HG02610 (cell line): ENCODE results near the gene CYFIP2.

Source experiments
- ATAC-seq: cut with Tn5 transposase; IDR thresholded peaks from one replicate; pipeline ENCODE4 v1.9.1; 2021; ENCODE audit warnings: mild to moderate bottlenecking, moderate library complexity; ENCODE audit not compliant: unreplicated experiment

Gene CYFIP2

GRCh38 chr5:157312492-157312891 lies 46.6 kb downstream of the CYFIP2 start:
- peak; percentile 78 for ATAC-seq

GRCh38 chr5:157322581-157322980 lies 56.7 kb downstream of the CYFIP2 start:
- ATAC-seq: no peak

GRCh38 chr5:157323107-157323706 lies 57.3 kb downstream of the CYFIP2 start:
- ATAC-seq: no peak

- no peak for ATAC-seq
Observed at GRCh38 chr5:157324237-157324636, 58.3 kb downstream of the CYFIP2 start.

GRCh38 chr5:157326440-157327005 lies 60.6 kb downstream of the CYFIP2 start:
- no peak for ATAC-seq

- ATAC-seq: no peak
Observed at GRCh38 chr5:157327771-157328170, 61.8 kb downstream of the CYFIP2 start.

GRCh38 chr5:157328277-157328912 lies 62.5 kb downstream of the CYFIP2 start:
- ATAC-seq: peak; percentile 92

GRCh38 chr5:157331807-157332206 lies 65.9 kb downstream of the CYFIP2 start:
- ATAC-seq: no peak

- no peak for ATAC-seq
Observed at GRCh38 chr5:157335534-157336422, 69.9 kb downstream of the CYFIP2 start.

GRCh38 chr5:157336423-157336744 lies 70.5 kb downstream of the CYFIP2 start:
- ATAC-seq: no peak

- no peak for ATAC-seq
Observed at GRCh38 chr5:157339409-157339808, 73.5 kb downstream of the CYFIP2 start.

GRCh38 chr5:157342822-157343402 lies 77.0 kb downstream of the CYFIP2 start:
- no peak for ATAC-seq

- ATAC-seq: no peak
Observed at GRCh38 chr5:157343842-157344790, 78.2 kb downstream of the CYFIP2 start.

- no peak for ATAC-seq
Observed at GRCh38 chr5:157345067-157345466, 79.1 kb downstream of the CYFIP2 start.

GRCh38 chr5:157345485-157345884 lies 79.6 kb downstream of the CYFIP2 start:
- ATAC-seq: no peak

GRCh38 chr5:157347301-157348048 lies 81.6 kb downstream of the CYFIP2 start:
- ATAC-seq: no peak

- ATAC-seq: no peak
Observed at GRCh38 chr5:157348049-157348400, 82.1 kb downstream of the CYFIP2 start.

- peak; percentile 91 for ATAC-seq
Observed at GRCh38 chr5:157350939-157351801, 85.2 kb downstream of the CYFIP2 start.

GRCh38 chr5:157351802-157352092 lies 85.8 kb downstream of the CYFIP2 start:
- ATAC-seq: no peak
